ENCODE results near the gene ARHGAP6.

DNA sequence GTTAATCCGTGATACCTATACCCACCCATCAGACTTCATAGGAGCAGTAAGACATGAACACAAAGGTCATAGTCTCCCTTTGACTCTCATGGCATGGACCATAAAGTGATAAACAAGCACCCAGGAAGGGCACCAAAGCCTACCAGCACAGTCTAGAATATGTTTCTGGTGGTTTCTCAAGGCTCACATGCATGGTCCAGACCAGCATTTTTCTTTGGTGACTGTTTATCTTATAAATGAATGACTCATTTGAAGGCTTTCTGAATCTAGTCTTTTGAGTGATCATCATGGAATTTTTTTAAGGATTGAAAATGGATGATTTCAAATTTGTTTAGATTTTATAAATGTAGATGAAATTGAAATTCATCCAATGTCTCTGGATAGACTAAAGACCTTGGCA, 404.5 kb downstream of the ARHGAP6 start:
- TF ChIP-seq EZH2 (IDR thresholded peaks at IDR 0.05; ENCODE audit: insufficient read depth, poor library complexity, severe bottlenecking) = no peak
- no peak for TF ChIP-seq EZH2phosphoT487 (IDR thresholded peaks at IDR 0.05; ENCODE audit: insufficient read depth, low read depth)

All from GM23248 (cell line).